ENCODE data around the gene KRTAP5-1. TPM values are rescaled to one million over a fixed set of nuclear protein-coding genes. Genes with fewer than 3 reads are reported as not detected.
"Not testable (repeated sequence)": the region's sequence is repeated elsewhere in the genome, so short reads cannot be mapped to it uniquely, and the experiment has no call there.

KRTAP5-1 gene
- total RNA-seq, 2 experiments from 2014 or later: not detected

DNA sequence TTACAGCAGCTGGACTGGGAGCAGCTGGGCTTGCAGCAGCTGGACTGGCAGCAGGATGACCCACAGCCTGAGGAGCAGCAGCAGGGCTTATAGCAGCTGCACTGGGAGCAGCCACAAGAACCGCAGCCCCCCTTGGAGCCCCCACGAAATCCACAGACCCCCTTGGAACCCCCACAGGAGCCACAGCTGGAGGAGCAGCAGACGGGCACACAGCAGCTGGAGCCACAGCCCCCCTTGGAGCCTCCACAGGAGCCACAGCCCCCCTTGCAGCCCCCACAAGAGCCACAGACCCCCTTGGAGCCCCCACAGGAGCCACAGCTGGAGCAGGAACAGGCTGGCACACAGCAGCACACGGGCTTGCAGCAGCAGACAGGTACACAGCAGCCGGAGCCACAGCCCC, 22.8 kb upstream of the KRTAP5-1 start:
- not testable (repeated sequence) for H3K36me3 Mint-ChIP-seq, H3K4me3 Mint-ChIP-seq, H3K9me3 Mint-ChIP-seq, H3K27ac Mint-ChIP-seq, H3K4me1 Mint-ChIP-seq, DNase-seq
- peaks cover 19% of the 10 kb centered on the region for H3K27me3 Mint-ChIP-seq

GRCh38 chr11:1607156-1607845, 22.2 kb upstream of the KRTAP5-1 start:
- peaks cover 19% of the 10 kb centered on the region for H3K27me3 Mint-ChIP-seq
- not testable (repeated sequence) for DNase-seq, H3K4me3 Mint-ChIP-seq, H3K36me3 Mint-ChIP-seq, H3K4me1 Mint-ChIP-seq, H3K9me3 Mint-ChIP-seq, H3K27ac Mint-ChIP-seq

GRCh38 chr11:1605923-1606322, 20.8 kb upstream of the KRTAP5-1 start:
- H3K9me3 Mint-ChIP-seq, H3K4me1 Mint-ChIP-seq, H3K36me3 Mint-ChIP-seq, DNase-seq, H3K27ac Mint-ChIP-seq, H3K4me3 Mint-ChIP-seq: not testable (repeated sequence)
- H3K27me3 Mint-ChIP-seq: peaks cover 18% of the 10 kb centered on the region

DNA sequence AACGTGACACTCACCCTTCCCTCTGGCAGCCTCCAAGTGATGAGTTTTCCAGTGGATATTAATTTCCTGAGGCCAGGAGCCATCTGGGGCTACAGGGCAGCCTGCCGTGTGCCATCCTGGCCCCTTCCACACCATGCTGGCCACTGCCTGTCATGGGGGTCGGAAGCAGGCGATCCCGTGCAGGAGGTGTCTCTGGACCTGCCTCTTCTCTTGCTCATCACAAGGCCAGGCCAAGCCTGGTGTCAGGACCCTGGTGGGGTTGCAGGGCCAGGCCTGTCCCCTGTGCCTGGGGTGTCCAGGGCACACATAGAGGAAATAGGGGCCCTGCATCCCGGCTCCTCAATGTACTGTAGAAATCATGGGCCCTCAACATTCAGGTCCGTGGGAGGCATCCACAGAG, 19.6 kb upstream of the KRTAP5-1 start:
- Mint-ChIP-seq H3K4me3 (no peak overlapping the region), H3K27ac (no peak overlapping the region), H3K27me3 (peaks cover 19% of the 10 kb centered on the region), H3K36me3 (no peaks in the 10 kb centered on the region), H3K4me1 (no peaks in the 10 kb centered on the region), H3K9me3 (no peaks in the 10 kb centered on the region)
- DNase-seq: no peak

DNA sequence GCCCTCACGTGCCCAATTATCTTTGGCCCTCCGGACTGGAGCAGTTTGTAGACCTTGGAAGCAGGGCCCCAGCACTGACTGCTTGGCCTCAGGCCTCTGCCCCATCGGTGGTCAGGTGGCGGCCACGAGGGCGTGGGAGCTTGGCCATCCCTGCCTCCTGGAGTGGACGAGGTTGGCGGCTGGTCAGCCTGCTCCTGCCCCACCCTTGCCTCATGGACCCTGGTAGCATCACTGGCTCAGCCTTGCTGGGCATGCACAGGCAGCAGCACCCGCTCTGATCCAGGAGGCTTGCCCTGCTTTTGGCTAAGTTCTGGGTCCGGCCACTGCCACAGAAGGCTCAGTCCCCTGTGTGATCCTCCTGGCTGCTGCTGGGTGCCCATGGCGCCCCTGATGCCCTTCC, 19.1 kb upstream of the KRTAP5-1 start:
- no peak overlapping the region for H3K27ac Mint-ChIP-seq
- DNase-seq: no peak
- no peaks in the 10 kb centered on the region for H3K4me1 Mint-ChIP-seq
- no peak overlapping the region for H3K4me3 Mint-ChIP-seq
- H3K9me3 Mint-ChIP-seq: no peaks in the 10 kb centered on the region
- H3K36me3 Mint-ChIP-seq: no peaks in the 10 kb centered on the region
- H3K27me3 Mint-ChIP-seq: peaks cover 24% of the 10 kb centered on the region

- Mint-ChIP-seq H3K4me3 (no peak overlapping the region), H3K36me3 (no peaks in the 10 kb centered on the region), H3K4me1 (no peaks in the 10 kb centered on the region), H3K27me3 (peaks cover 29% of the 10 kb centered on the region), H3K27ac (no peak overlapping the region), H3K9me3 (no peaks in the 10 kb centered on the region)
- DNase-seq: no peak
Observed at GRCh38 chr11:1603629-1604028, 18.5 kb upstream of the KRTAP5-1 start.

- peaks cover 31% of the 10 kb centered on the region for H3K27me3 Mint-ChIP-seq
- not testable (repeated sequence) for H3K36me3 Mint-ChIP-seq, H3K4me1 Mint-ChIP-seq, DNase-seq, H3K9me3 Mint-ChIP-seq, H3K4me3 Mint-ChIP-seq, H3K27ac Mint-ChIP-seq
Observed at GRCh38 chr11:1601663-1602062, 16.6 kb upstream of the KRTAP5-1 start.

DNA sequence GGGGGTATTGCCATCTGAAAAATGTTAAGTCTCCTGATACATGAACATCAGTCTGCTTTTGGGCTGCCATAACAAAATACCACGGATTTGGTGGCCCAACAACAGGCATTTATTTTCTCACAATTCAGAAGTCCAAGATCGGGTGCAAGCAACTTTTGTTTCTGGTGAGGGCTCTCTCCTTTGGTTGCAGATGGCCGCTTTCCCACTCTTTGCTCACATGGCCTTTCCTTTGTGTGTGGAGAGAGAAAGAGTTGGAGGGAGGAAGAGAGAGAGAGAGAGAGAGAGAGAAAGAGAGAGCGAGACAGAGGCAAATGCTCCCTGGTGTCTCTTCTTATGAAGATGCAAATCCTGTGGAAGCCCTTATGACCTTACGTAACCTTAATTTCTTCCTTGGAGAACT, 15.5 kb upstream of the KRTAP5-1 start:
- H3K27ac Mint-ChIP-seq: no peak overlapping the region
- H3K4me1 Mint-ChIP-seq: peaks cover under 1% of the 10 kb centered on the region
- no peaks in the 10 kb centered on the region for H3K9me3 Mint-ChIP-seq
- H3K4me3 Mint-ChIP-seq: no peak overlapping the region
- no peak for DNase-seq
- no peaks in the 10 kb centered on the region for H3K36me3 Mint-ChIP-seq
- H3K27me3 Mint-ChIP-seq: peaks cover 39% of the 10 kb centered on the region

- Mint-ChIP-seq H3K4me3 (no peak overlapping the region), H3K36me3 (no peaks in the 10 kb centered on the region), H3K27ac (no peak overlapping the region), H3K9me3 (no peaks in the 10 kb centered on the region), H3K4me1 (peaks cover 4% of the 10 kb centered on the region), H3K27me3 (peaks cover 54% of the 10 kb centered on the region)
- DNase-seq: no peak
Observed at GRCh38 chr11:1598816-1599215, 13.7 kb upstream of the KRTAP5-1 start.

GRCh38 chr11:1598406-1598805, 13.3 kb upstream of the KRTAP5-1 start:
- H3K36me3 Mint-ChIP-seq, H3K9me3 Mint-ChIP-seq, DNase-seq, H3K27ac Mint-ChIP-seq, H3K4me1 Mint-ChIP-seq, H3K4me3 Mint-ChIP-seq: not testable (repeated sequence)
- H3K27me3 Mint-ChIP-seq: peaks cover 58% of the 10 kb centered on the region

DNA sequence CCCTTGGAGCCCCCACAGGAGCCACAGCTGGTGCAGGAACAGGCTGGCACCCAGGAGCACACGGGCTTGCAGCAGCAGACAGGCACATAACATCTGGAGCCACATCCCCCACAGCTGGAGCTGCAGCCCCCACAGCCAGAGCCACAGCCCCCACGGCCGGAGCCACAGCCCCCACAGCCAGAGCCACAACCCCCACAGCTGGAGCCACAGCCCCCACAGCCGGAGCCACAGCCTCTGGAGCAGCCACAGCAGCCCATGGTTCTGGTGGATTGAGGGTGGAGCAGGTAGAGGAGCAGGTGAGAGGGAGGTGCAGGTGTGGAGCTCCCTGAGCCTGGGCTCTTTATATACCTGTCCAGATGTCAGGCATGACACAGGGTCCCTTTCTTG, 12.9 kb upstream of the KRTAP5-1 start, which contains the start of gene KRTAP5-2:
KRTAP5-2 (minus strand) TSS at position 301 of the 387 bp plus-strand sequence; CDS start at position 257, 44 bp downstream.
- no peak for DNase-seq
- Mint-ChIP-seq H3K27ac (no peak within 1 kb of the TSS), H3K4me1 (peaks cover 4% of the 10 kb centered on the region), H3K4me3 (no peak within 1 kb of the TSS), H3K36me3 (no peaks in the 10 kb centered on the region), H3K27me3 (peaks cover 62% of the 10 kb centered on the region), H3K9me3 (no peaks in the 10 kb centered on the region)

DNA sequence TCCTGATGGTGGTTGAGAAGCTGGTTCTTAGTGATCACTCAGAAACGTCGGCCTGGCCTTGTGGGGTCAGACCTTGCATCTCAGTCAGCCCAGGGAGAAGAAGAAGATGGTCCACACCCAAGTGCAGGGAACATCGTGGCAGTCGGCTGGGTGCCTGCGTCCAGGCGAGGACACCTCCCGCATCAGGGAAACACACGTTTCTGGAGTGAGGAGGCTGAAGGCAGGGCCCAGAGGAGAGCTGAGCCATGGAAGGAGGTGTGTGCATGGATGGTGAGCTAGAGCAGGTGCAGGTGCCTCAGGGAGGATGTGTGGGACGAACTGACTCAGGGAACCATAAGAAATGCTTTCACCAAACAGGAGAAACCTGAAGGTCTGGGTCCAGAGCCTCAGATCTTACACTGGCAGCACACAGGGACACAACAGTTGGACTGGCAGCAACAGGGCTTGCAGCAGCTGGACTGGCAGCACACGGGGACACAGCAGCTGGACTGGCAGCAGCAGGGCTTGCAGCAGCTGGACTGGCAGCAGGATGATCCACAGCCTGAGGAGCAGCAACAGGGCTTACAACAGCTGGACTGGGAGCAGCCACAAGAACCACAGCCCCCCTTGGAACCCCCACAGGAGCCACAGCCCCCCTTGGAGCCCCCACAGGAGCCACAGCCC, 12.4 kb upstream of the KRTAP5-1 start:
- Mint-ChIP-seq H3K27ac (no peak overlapping the region), H3K36me3 (no peaks in the 10 kb centered on the region), H3K27me3 (peaks cover 64% of the 10 kb centered on the region), H3K9me3 (no peaks in the 10 kb centered on the region), H3K4me1 (peaks cover 4% of the 10 kb centered on the region), H3K4me3 (no peak overlapping the region)
- DNase-seq: no peak

DNA sequence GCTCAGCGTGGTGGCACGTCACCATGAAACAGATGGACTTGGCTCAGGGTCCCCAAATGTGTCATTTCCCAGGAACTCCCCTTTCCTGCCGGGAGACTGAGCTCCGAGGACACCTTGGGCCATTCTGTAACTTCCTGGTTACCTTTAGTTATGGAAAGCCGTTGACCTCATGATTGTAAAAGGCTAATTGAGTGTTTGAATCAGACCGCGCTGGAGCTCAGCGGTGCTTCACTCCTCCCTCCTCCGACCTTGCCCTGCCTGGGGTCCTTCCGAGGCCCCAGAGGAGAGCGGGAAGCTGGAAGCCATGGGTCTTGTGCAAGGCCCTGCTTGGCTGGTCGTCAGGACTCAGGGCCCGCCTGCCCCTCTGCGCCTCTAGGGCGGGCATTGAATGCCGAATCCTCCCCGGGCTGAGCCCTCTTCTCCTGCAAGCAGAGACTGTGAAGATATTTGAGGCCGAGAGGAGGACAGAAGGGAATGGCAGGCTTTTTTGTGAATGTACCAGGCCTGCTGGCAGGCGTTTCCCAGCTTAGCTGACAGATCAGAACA, 11.6 kb upstream of the KRTAP5-1 start:
- H3K4me1 Mint-ChIP-seq, DNase-seq, H3K27ac Mint-ChIP-seq, H3K36me3 Mint-ChIP-seq, H3K4me3 Mint-ChIP-seq, H3K9me3 Mint-ChIP-seq: not testable (repeated sequence)
- peaks cover 69% of the 10 kb centered on the region for H3K27me3 Mint-ChIP-seq

DNA sequence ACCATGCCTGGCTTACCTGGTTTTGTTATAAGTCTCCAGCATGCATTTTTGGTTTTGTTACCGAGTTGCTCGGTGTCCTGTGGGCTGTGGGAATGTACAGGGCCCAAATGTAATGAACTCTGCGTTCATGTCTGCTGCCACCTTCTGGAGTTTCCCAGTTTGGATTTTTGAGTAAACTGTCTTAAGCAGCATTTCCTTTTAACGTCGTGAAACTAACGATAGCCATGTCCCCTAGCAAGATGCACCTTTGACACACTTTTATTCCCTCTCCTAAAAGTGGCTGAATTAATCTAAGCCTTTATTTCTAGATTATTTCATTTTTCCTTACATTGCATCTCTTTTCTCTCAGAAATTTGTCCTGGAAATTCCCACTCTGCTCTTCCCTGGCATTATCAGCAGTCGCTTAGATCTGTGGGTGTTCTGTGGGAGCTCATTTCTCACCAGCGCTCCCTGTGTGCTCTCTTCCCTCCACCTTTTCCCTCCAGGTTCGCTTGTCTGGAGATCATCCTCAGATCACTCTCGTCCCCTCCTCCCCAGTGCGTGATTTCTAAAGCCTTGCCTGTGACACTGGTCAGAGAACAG, 11.0 kb upstream of the KRTAP5-1 start:
- not testable (repeated sequence) for DNase-seq, H3K27ac Mint-ChIP-seq, H3K4me3 Mint-ChIP-seq, H3K9me3 Mint-ChIP-seq, H3K36me3 Mint-ChIP-seq, H3K4me1 Mint-ChIP-seq
- peaks cover 70% of the 10 kb centered on the region for H3K27me3 Mint-ChIP-seq

DNA sequence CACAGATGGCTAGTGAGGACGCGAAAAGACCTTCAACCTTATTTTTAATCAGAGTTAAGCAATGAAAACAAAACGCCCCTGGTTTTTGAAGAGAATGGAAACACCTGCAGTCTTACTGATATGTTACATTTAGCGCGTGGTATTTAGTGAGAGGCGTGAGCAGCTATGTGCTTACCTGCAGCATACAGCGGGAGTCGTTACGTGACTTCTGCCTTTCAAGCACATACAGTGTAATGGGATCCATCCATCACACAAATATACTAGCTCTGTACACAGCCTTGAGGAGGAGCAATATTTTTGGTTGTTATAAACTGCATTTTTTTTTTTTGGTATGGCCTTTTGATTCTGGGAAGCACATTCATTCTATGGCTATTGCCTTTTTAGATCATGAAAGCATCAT, 7.5 kb upstream of the KRTAP5-1 start:
- H3K36me3 Mint-ChIP-seq: peaks cover 5% of the 10 kb centered on the region
- H3K9me3 Mint-ChIP-seq: peaks cover 6% of the 10 kb centered on the region
- peaks cover 60% of the 10 kb centered on the region for H3K27me3 Mint-ChIP-seq
- H3K27ac Mint-ChIP-seq: no peak overlapping the region
- H3K4me1 Mint-ChIP-seq: peaks cover 9% of the 10 kb centered on the region
- H3K4me3 Mint-ChIP-seq: no peak overlapping the region
- no peak for DNase-seq

All from activated naive CD8-positive, alpha-beta T cell treated with anti-CD3 and anti-CD28 coated beads for 36 hours (primary cell).